ENCODE data around the gene TRIM49D1.
"Not testable (repeated sequence)": the region's sequence is repeated elsewhere in the genome, so short reads cannot be mapped to it uniquely, and the experiment has no call there.

Gene TRIM49D1, protein sequence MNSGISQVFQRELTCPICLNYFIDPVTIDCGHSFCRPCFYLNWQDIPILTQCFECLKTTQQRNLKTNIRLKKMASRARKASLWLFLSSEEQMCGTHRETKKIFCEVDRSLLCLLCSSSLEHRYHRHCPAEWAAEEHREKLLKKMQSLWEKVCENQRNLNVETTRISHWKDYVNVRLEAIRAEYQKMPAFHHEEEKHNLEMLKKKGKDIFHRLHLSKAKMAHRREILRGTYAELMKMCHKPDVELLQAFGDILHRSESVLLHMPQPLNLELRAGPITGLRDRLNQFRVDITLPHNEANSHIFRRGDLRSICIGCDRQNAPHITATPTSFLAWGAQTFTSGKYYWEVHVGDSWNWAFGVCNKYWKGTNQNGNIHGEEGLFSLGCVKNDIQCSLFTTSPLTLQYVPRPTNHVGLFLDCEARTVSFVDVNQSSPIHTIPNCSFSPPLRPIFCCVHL

DNA sequence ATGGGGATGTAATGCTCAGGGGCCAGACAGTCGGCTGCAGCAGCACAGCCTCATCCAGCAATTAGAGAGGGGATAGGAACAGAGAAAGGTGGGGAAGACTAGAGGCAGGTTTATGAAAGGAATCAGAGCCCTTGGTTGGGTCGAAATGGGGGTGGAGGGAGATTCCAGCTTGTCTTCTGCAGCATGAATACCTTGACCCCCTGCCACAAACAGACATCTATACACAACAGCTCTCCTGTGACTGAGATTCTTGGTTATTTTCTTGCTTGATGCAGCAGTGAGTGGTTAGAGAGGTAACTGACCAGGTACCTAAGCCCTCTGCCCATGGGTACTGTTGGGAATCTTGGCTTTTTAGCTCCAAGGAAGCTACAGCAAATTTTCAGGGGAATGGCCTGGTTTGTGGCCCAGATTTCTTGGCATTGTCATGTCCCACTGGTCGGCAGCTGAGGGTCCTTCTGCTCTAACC lies at the start of gene TRIM49D1:
TRIM49D1 (minus strand) TSS at position 51 of the 466 bp plus-strand sequence. CDS start 4,535 bp downstream, outside the sequence.
- no peak for TF ChIP-seq POLR2A (IDR thresholded peaks at IDR 0.05; ENCODE audit: low read depth, low read length)
- FAIRE-seq (no peak), DNase-seq (ENCODE audit: insufficient read length, low spot score) (no peak)

DNA sequence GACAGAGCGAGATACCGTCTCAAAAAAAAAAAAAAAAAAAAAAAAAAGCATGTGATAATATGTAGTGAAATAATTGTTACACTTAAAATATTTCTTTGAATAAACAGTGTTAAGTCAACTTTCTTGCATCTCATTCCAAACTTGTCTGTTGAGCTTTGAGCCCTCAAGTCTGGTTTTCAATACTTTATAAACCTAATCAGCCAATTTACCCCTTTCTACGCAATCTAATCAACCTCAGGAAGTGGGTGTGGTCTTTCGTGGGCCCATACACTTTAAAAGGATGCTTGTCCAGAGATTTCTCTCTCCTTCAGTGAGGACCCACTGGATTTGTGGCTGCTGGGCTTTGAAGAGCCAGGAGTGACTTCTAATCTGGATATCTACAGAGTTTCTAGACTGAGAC lies 43.7 kb upstream of the TRIM49D1 start, which contains the start of gene TRIM64:
TRIM64 (plus strand) TSS at position 301 of the 400 bp plus-strand sequence. CDS start 2,467 bp downstream, outside the sequence.
- FAIRE-seq; DNase-seq (ENCODE audit: insufficient read length, low spot score): not testable (repeated sequence)

DNA sequence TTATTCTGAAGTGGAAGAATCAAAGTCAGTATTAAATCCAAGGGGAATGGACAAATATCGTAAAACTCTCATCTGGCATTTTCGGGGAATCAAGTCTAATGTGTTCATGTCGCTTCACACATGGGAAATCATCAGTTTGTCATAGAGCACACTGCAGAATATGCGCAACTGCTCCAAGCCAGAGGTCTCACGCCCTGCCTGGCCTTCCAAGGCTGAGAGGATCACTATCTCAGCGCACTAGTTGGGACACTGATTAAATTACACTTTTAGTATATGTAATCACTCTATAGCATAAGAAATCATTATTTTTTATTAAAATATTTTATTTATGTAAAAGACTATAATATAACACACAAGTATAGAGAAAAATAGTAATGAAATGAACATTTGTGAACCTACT lies 38.8 kb upstream of the TRIM49D1 start:
- FAIRE-seq; DNase-seq (ENCODE audit: insufficient read length, low spot score): not testable (repeated sequence)

DNA sequence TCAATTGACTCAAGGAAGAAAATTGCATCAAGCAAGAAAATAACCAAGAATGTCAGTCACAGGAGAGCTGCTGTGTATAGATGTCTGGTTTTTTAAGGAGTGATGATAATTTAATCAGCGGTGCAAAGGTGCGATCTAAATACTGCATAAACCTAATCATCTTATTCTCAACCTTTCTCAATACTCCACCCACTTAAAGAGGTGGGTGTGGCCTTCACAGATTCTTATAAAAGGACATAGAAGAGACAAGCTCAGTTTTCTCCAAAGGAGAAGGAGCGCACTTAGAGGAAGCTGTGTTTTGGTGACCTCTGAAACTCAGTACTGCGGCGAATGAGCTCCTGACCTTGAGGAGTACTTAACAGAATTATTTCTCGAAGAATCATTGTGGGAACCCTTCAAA lies 1.7 kb upstream of the TRIM49D1 start, which contains the start of gene TRIM49D2:
TRIM49D2 (plus strand) TSS at position 301 of the 400 bp plus-strand sequence. CDS start 2,698 bp downstream, outside the sequence.
- not testable (repeated sequence) for FAIRE-seq; DNase-seq (ENCODE audit: insufficient read length, low spot score)

DNA sequence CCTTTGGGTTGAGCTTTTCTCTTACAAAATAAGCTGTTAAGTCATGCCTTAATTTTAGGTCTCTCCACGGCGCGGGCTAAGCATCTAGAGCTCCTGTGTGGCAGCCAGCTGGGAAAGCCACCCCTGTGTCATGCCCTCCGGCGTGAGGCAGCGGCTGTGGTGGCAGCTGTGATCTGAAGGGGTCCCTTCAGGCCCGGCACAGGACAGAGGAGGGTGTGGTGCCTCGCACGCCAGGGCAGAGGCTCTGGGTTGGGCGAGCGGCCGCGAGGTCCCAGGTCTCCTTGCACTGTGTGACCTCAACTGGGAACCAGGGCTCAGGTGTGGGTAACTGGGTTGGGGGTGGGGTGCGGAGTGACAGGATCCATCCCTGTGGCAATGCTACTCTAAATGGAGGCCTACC lies 21.2 kb downstream of the TRIM49D1 start:
- FAIRE-seq; DNase-seq (ENCODE audit: insufficient read length, low spot score): not testable (repeated sequence)

DNA sequence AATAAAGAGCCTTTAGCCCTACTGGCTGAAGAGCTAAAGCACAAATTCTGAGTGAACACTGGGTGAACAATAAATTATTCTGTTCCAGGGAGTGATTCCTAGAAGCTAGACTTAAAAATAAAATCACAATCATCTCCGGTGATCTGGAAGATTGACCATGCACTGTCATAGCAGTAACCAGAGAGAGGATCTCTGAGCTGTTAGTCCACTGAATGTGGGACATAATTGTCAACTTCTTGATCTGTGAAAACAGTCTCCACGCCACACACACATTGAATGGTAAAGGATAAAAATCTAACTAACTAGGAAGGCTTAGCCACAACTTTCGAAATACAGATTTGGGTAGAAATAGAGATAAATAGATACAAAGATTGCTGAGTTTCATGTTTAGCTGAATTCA lies 28.8 kb downstream of the TRIM49D1 start:
- not testable (repeated sequence) for FAIRE-seq; DNase-seq (ENCODE audit: insufficient read length, low spot score)

DNA sequence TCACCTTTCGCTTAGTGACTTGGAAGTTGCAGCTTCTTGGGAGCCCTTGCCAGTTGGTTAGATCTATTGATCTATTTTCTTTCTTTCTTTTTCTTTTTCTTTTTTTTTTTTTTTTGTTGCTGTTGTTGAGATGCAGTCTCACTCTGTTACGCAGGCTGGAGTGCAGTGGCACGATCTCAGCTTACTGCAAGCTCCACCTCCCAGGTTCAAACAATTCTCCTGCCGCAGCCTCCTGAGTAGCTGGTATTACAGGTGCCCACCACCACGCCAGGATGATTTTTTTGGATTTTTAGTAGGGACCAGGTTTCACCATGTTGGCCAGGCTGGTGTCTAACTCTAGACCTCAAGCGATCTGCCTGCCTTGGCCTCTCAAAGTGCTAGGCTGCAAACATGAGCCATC lies 44.5 kb downstream of the TRIM49D1 start:
- DNase-seq (ENCODE audit: insufficient read length, low spot score); FAIRE-seq: not testable (repeated sequence)

DNA sequence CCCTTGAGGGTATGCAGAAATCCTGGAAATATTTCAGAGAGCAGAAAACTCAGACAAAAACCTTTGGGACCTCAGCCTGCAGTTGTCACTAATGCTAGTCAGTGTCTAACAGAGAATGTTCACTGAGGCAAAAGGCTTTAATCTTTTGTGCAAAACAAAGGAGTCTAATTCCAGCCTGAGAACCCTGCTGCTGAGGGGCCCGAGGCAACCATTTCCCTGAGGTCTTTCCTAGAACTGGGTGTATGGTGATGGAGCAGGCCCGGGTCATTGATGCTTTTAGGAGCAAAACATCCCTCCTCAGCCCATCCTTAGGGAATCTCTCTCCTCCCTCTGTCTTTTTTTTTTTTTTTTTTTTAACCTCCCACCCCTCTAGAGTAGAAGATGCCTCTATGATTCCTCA lies 49.5 kb downstream of the TRIM49D1 start:
- not testable (repeated sequence) for FAIRE-seq; DNase-seq (ENCODE audit: insufficient read length, low spot score)

DNA sequence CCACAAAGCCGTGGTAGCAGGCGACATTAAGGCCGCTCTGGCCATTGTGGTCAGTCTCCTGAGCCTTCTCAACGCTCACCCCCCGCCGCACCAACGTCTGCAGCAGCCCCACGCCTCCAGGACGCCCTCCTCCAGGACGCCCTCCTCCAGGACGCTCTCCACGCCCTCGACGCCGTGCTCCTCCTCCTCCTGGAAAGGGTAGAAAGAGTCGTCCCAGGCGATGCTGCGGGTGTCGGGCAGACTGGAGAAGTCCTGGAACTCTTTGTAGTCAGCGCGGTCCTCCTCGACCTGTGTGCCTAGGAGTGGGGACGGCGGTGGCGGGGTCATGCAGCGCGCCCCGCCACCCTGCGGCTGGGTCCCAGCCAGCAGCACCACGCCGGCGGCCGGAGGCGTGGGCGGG lies 56.8 kb downstream of the TRIM49D1 start:
- not testable (repeated sequence) for DNase-seq (ENCODE audit: insufficient read length, low spot score); FAIRE-seq

DNA sequence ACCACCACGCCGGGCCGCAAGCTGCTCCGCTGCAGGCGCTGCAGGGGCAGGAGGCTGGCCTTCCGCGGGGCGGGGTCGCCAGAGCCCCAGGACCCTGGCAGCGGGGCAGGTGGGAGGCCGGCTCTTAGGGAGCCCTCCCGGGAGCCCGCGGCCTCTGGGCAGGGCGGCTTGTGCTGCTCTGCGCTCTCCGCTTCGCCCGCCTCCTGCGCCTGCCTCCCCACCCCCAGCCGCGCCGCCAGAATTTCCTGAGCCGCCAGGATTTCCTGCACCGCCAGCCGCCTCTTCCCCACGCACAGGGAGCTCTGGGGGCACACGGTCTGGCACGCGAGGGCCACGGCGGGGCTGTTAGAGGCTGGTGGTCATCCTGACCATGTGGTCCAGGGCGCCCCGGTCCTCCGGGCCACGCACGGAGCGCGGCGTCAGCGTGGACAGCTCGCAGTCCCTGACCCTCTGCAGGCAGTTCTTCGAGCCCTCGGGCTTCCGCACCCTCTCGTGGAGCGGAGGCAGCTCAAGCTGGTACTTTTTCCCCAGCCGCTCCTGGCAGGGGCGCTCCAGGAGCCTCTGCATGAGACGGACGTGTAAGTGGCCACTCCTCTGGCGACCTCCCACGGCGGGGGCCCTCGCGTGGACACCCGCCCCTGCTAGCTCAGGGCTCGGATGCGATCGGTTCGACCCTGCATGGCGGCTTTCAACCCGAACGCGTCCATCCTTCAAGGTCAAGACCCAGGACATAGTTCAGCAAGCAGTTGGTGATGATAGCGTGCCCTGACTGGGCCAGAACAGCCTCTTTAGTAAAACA lies 57.9 kb downstream of the TRIM49D1 start:
- not testable (repeated sequence) for DNase-seq (ENCODE audit: insufficient read length, low spot score); FAIRE-seq

Measured in H54 (cell line).